SK-N-MC (cell line): ENCODE results near the gene PRR23A.

Experiments used
- EZH2 ChIP-seq: fragments of 200-600 bp; sonication (generic); IDR thresholded peaks from one replicate; pipeline ENCODE4 v1.6.1; 2017; ENCODE audit warnings: antibody characterized with exemption
- POLR2AphosphoS5 ChIP-seq: IDR thresholded peaks from 2 replicates; pipeline ENCODE4 v1.6.1; 2012; ENCODE audit warnings: mild to moderate bottlenecking, low read depth, low read length, borderline replicate concordance

- TF ChIP-seq POLR2AphosphoS5 (no peak), EZH2 (no peak)
Observed at GRCh38 chr3:139052802-139053600, 46.9 kb upstream of the PRR23A start.
